HG02973 (cell line): Measurements from ENCODE around the gene CCR3.

ENCODE experiments used
- ATAC-seq: cut with Tn5 transposase; IDR thresholded peaks from one replicate; pipeline ENCODE4 v1.9.1; 2021; ENCODE audit warnings: moderate library complexity; ENCODE audit not compliant: unreplicated experiment

CCR3 gene

GRCh38 chr3:46218196-46218709 lies 24.0 kb upstream of the CCR3 start:
- ATAC-seq: no peak

- no peak for ATAC-seq
Measured at GRCh38 chr3:46221391-46221790, 20.9 kb upstream of the CCR3 start.

GRCh38 chr3:46221938-46222337 lies 20.3 kb upstream of the CCR3 start:
- no peak for ATAC-seq

- no peak for ATAC-seq
Measured at GRCh38 chr3:46222435-46223161, 19.7 kb upstream of the CCR3 start.

GRCh38 chr3:46228260-46229242 lies 13.7 kb upstream of the CCR3 start:
- no peak for ATAC-seq

- no peak for ATAC-seq
Measured at GRCh38 chr3:46231323-46231722, 10.9 kb upstream of the CCR3 start.

GRCh38 chr3:46233194-46233593 lies 9.1 kb upstream of the CCR3 start:
- no peak for ATAC-seq

GRCh38 chr3:46235425-46235824 lies 6.8 kb upstream of the CCR3 start:
- ATAC-seq: no peak

- no peak for ATAC-seq
Measured at GRCh38 chr3:46236294-46237054, 5.8 kb upstream of the CCR3 start.

- no peak for ATAC-seq
Measured at GRCh38 chr3:46238386-46238785, 3.9 kb upstream of the CCR3 start.

- ATAC-seq: no peak
Measured at GRCh38 chr3:46239301-46239938, 2.8 kb upstream of the CCR3 start.

- no peak for ATAC-seq
Measured at GRCh38 chr3:46239952-46240351, 2.3 kb upstream of the CCR3 start.

GRCh38 chr3:46243560-46243959 lies 1.3 kb downstream of the CCR3 start:
- no peak for ATAC-seq

GRCh38 chr3:46245146-46245545 lies 2.9 kb downstream of the CCR3 start:
- no peak for ATAC-seq

GRCh38 chr3:46252980-46253379 lies 10.7 kb downstream of the CCR3 start:
- no peak for ATAC-seq

GRCh38 chr3:46258525-46258924 lies 16.3 kb downstream of the CCR3 start:
- ATAC-seq: no peak

GRCh38 chr3:46261926-46262594 lies 19.8 kb downstream of the CCR3 start:
- ATAC-seq: no peak

GRCh38 chr3:46264002-46264401 lies 21.7 kb downstream of the CCR3 start:
- no peak for ATAC-seq

GRCh38 chr3:46266598-46266997 lies 24.3 kb downstream of the CCR3 start:
- no peak for ATAC-seq

- ATAC-seq: no peak
Measured at GRCh38 chr3:46269556-46269955, 27.3 kb downstream of the CCR3 start.
